KMS-11 (cell line): Measurements from ENCODE around the gene ENGASE.
A peak's percentile ranks its signal among the peaks of the same experiment; 100 is the strongest.

ENCODE experiments used
- H2AFZ ChIP-seq: fragments of 200-600 bp; sonication (generic); 2 replicates; pipeline ENCODE4 v1.6.1; 2016; ENCODE audit warnings: antibody characterized with exemption, mixed run types, low read depth
- H3K27ac ChIP-seq: fragments of 200-600 bp; sonication (generic); 2 replicates; pipeline ENCODE4 v1.6.1; 2016; ENCODE audit warnings: mild to moderate bottlenecking, mixed run types
- H3K27me3 ChIP-seq: fragments of 200-600 bp; sonication (generic); 2 replicates; pipeline ENCODE4 v1.6.1; 2017; ENCODE audit warnings: mild to moderate bottlenecking, low read depth, mixed run types, moderate library complexity; ENCODE audit not compliant: insufficient read depth
- H3K36me3 ChIP-seq: fragments of 200-600 bp; sonication (generic); 2 replicates; pipeline ENCODE4 v1.6.1; 2017; ENCODE audit warnings: mild to moderate bottlenecking, mixed run types; ENCODE audit not compliant: insufficient read depth
- H3K4me1 ChIP-seq: fragments of 200-600 bp; sonication (generic); 2 replicates; pipeline ENCODE4 v1.6.1; 2016; ENCODE audit warnings: mild to moderate bottlenecking, low read depth, mixed run types; ENCODE audit not compliant: poor library complexity, severe bottlenecking
- H3K4me2 ChIP-seq: fragments of 200-600 bp; sonication (generic); 2 replicates; pipeline ENCODE4 v1.7.0; 2016; ENCODE audit warnings: mild to moderate bottlenecking, mixed run types
- H3K4me3 ChIP-seq: fragments of 200-600 bp; sonication (generic); IDR thresholded peaks from 2 replicates; pipeline ENCODE4 v1.6.1; 2017; ENCODE audit warnings: low read depth, low read length, mixed read lengths; ENCODE audit not compliant: insufficient read depth
- H3K79me2 ChIP-seq: fragments of 200-600 bp; sonication (generic); 2 replicates; pipeline ENCODE4 v1.6.1; 2016; ENCODE audit warnings: low read depth, mixed run types; ENCODE audit not compliant: insufficient read depth
- H3K9ac ChIP-seq: fragments of 200-600 bp; sonication (generic); 2 replicates; pipeline ENCODE4 v1.6.1; 2016; ENCODE audit warnings: mild to moderate bottlenecking, mixed run types
- H4K20me1 ChIP-seq: fragments of 200-600 bp; sonication (generic); 2 replicates; pipeline ENCODE4 v1.6.1; 2016; ENCODE audit warnings: mild to moderate bottlenecking, mixed run types; ENCODE audit not compliant: insufficient read depth
- TF ChIP-seq, protein P1 (sequence below): fragments of 200-600 bp; sonication (generic); conservative IDR thresholded peaks from 2 replicates; pipeline ENCODE4 v1.6.1; 2017; ENCODE audit warnings: low read depth, mild to moderate bottlenecking, antibody characterized with exemption, low read length, moderate library complexity, mixed read lengths

Gene ENGASE, protein sequence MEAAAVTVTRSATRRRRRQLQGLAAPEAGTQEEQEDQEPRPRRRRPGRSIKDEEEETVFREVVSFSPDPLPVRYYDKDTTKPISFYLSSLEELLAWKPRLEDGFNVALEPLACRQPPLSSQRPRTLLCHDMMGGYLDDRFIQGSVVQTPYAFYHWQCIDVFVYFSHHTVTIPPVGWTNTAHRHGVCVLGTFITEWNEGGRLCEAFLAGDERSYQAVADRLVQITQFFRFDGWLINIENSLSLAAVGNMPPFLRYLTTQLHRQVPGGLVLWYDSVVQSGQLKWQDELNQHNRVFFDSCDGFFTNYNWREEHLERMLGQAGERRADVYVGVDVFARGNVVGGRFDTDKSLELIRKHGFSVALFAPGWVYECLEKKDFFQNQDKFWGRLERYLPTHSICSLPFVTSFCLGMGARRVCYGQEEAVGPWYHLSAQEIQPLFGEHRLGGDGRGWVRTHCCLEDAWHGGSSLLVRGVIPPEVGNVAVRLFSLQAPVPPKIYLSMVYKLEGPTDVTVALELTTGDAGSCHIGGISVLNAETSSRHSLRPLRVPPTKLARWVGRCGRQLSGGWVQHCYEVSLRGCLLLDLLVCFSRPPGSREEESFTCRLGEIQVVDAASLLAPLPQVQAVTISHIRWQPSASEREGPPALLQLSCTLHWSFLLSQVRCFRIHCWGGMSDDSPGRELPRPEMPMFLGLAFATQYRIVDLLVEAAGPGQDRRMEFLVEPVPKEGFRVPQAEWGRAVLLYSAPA

DNA sequence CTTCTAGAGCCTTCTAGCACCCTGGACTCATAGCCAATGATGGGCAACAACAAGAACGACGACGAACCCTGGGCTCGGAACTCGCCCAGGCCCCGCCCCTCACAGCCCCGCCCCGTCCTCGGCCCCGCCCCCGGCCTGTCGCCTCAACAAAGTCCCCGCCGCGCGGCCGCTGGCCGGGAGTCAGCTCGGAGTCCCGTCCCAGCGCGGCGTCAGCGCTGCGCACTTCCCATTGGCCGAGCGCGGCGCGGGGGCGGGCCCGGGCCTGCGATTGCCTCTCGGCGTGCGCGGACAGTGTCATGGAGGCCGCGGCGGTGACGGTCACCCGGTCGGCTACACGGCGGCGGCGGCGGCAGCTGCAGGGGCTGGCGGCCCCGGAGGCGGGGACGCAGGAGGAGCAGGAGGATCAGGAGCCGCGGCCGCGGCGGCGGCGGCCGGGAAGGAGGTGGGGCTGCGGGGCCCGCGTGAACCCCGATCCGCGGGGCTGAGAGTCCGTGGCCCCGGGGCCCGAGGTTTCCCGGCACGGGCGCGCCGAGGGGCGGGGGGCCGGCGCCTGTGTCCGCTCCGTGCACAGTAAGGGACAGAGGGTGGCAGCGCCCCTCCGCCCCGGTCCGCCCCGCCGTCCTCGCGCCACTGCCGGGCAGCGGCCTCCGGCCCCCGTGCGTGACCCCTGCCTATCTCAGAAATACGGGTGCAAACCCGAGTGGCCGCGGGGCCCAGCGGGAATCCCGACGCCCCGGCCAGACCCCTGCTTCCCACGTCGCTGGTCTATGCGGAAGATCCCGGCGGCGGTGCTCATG is at the start of gene ENGASE:
Gene ENGASE (plus strand): TSS at position 176 of the 797 bp plus-strand sequence. CDS start 121 bp downstream, at position 297.
- Histone ChIP-seq H2AFZ (peak within 1 kb of the TSS; percentile 99), H3K4me2 (peak within 1 kb of the TSS; percentile 100), H3K36me3 (no peaks in the 10 kb centered on the region), H3K4me1 (peaks cover 12% of the 10 kb centered on the region), H3K27ac (no peak within 1 kb of the TSS), H3K79me2 (no peaks in the 10 kb centered on the region), H3K27me3 (no peaks in the 10 kb centered on the region; the same call in 1 of the 2 replicates), H3K9ac (peak within 1 kb of the TSS; percentile 66), H3K4me3 (no peak within 1 kb of the TSS), H4K20me1 (no peaks in the 10 kb centered on the region)
- TF ChIP-seq, protein P1, sequence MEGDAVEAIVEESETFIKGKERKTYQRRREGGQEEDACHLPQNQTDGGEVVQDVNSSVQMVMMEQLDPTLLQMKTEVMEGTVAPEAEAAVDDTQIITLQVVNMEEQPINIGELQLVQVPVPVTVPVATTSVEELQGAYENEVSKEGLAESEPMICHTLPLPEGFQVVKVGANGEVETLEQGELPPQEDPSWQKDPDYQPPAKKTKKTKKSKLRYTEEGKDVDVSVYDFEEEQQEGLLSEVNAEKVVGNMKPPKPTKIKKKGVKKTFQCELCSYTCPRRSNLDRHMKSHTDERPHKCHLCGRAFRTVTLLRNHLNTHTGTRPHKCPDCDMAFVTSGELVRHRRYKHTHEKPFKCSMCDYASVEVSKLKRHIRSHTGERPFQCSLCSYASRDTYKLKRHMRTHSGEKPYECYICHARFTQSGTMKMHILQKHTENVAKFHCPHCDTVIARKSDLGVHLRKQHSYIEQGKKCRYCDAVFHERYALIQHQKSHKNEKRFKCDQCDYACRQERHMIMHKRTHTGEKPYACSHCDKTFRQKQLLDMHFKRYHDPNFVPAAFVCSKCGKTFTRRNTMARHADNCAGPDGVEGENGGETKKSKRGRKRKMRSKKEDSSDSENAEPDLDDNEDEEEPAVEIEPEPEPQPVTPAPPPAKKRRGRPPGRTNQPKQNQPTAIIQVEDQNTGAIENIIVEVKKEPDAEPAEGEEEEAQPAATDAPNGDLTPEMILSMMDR = no peak

DNA sequence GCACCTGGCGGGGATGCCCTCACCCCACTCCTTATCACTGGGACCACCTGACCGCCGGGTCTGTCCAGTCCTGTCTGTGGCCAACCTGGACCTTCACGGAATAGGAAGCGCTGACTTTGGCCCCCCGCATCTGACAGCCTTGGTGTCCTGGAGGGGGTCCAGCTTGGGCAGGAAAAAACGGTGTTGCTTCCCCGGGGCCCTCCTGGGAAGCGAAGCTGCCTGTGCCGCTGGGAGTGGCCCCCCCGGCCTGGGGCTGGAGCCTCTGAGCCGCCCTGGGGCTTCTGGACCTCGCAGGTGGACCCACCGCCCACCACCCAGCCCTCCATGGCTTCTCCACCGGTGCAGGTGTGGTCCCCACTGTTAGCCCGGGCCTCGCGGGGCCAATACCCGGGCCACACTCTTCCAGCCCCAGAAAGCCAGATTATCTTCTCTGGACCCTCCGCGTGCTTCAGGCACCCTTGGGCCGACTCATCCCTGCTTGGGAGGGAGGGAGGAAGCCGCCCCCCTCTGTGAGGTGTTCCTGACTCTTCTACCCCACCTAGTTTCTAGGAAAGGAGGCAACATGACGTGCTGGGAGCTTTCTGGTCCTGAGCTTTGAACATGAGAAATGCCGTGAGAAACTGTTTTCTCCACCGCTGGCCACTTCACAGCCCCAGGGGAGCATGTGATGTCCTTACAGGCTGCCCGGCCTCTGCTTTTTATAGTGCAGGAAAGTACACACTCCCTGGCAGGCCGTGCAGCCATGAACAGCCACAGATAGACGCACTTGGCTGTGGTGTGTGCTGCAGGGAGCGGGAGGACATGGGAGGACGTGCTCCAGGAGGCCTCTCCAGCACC is 49.5 kb upstream of the ENGASE start:
- H3K27ac ChIP-seq = no peak overlapping the region
- no peaks in the 10 kb centered on the region for H3K79me2 ChIP-seq
- H4K20me1 ChIP-seq = no peaks in the 10 kb centered on the region
- H3K4me3 ChIP-seq = no peak overlapping the region
- 0 out of 2 replicates have a peak overlapping the region, but pooled peaks have one; percentile 55 for H2AFZ ChIP-seq
- no peaks in the 10 kb centered on the region for H3K4me1 ChIP-seq
- H3K27me3 ChIP-seq = peaks cover 99% of the 10 kb centered on the region
- H3K9ac ChIP-seq = no peak overlapping the region
- TF ChIP-seq, protein P1 = no peak
- H3K36me3 ChIP-seq = no peaks in the 10 kb centered on the region
- peak overlapping the region; percentile 87 for H3K4me2 ChIP-seq

DNA sequence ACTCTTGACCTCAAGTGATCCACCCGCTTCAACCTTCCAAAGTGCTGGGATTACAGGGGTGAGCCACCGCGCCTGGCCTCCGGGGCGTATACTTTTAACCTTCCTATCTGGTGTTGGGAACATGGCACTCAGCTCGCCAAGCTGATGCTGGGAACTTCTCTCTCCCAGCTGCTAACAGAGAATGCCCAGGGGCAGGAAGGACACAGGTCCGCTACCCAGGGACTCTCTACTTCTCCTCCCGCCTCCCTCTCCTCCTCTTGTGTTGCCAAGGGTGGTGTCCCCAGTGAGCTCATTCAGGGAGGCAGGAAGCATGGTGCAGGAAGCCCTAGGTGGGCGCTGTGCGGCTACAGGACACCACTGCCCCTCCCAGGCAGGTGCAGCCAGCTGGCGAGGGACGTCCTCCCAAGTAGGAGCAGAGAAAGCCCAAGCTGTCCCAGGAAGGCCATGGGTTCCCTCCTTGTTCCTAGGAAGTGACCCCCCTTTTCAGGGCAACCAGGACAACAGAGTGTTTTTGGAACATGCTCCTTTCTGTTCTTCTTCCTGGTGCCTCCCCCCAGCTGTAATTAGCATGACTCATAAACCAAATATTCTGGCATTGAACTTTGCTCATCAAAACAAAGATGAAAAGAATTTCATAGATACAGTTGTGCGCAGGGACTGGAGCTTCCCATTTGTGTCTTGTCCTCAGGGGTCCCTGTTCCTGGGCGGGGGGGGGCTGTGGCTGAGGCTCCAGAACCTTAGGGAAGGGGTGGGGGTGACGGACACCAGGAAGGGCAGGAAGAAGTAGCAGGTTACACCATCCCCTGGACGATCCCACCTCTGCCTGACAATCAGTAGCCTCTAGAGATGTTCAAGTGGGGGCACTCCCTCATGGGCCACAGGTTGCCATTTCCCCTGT is 48.0 kb upstream of the ENGASE start:
- H3K9ac ChIP-seq = no peak overlapping the region
- H3K36me3 ChIP-seq = no peaks in the 10 kb centered on the region
- peaks cover 99% of the 10 kb centered on the region for H3K27me3 ChIP-seq
- TF ChIP-seq, protein P1 = no peak
- no peak overlapping the region for H3K27ac ChIP-seq
- H3K4me3 ChIP-seq = no peak overlapping the region
- H3K79me2 ChIP-seq = no peaks in the 10 kb centered on the region
- H4K20me1 ChIP-seq = no peaks in the 10 kb centered on the region
- H3K4me2 ChIP-seq = no peak overlapping the region
- H3K4me1 ChIP-seq = no peaks in the 10 kb centered on the region
- no peak overlapping the region for H2AFZ ChIP-seq
